IPS-11a (cell line): Measurements from ENCODE around the gene HTR1D.
"Not testable (repeated sequence)": the region's sequence is repeated elsewhere in the genome, so short reads cannot be mapped to it uniquely, and the experiment has no call there.

ENCODE experiments used
- H3K4me3 ChIP-seq: one replicate; pipeline ENCODE4 v1.5.1; 2013; ENCODE audit warnings: low read depth, low read length, control low read depth

HTR1D gene, protein sequence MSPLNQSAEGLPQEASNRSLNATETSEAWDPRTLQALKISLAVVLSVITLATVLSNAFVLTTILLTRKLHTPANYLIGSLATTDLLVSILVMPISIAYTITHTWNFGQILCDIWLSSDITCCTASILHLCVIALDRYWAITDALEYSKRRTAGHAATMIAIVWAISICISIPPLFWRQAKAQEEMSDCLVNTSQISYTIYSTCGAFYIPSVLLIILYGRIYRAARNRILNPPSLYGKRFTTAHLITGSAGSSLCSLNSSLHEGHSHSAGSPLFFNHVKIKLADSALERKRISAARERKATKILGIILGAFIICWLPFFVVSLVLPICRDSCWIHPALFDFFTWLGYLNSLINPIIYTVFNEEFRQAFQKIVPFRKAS

DNA sequence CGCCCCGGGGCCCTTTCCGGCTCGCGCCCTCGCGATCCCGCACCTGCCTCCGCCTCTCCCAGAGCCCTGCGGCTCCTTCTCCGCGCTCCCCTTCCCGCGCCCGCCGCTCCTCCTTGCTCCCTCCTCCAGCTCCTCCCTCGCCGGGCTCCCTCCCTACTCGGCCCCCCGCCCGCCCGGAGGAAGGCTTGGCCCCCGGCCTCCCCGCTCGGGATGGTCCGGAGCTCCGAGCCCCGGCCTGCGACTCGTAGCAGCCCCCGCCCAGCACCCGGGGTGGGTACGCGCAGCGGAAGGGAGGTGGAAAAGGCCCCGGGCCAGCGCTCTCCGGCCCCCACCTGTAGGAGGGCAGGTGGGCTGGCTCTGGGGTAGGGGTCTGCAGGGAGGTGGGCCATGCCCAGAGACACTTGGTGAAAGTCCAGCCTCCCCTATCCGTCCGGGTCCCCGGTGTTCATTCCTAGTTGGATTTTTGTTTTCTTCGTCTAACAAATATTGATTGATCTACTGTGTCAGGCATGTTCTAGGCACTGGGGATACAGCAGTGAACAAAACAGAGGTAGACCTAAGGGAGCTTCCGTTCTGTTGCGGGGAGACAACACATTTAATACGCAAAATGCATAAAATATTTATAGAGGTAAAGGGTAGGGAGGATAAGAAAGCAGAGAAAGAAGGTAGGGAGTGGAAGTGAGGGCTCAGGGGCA, at the start of gene HTR1D:
Gene HTR1D, minus strand, starts transcription at position 82 of the 695 bp plus-strand sequence. CDS start 23,283 bp downstream, outside the sequence.
- peak within 1 kb of the TSS; percentile 62 for H3K4me3 ChIP-seq

DNA sequence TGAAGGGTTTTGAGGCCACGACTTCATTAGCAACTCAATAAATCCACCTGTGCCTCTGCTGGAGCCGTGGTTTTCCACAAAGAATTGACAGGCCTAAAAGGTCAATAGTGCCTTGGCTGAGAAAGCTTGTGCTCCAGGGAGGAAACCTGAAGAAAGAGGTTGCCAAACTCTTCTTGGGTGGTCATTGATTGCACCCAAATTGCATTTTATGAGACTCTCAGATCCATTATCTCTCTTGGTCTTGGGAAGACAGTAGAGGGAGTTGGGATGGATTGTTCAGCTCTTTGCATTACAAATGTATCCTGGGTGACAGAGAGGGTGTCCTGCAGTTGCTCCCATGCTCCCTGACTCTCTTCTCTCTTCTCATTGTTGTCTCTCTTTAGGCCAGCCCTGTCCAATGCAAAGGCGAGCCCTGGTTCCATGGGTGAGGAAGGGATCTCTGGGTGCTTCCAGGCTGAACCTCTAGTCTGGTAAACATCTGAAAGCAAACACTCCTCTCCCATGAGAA, 46.1 kb upstream of the HTR1D start:
- H3K4me3 ChIP-seq = no peak overlapping the region

DNA sequence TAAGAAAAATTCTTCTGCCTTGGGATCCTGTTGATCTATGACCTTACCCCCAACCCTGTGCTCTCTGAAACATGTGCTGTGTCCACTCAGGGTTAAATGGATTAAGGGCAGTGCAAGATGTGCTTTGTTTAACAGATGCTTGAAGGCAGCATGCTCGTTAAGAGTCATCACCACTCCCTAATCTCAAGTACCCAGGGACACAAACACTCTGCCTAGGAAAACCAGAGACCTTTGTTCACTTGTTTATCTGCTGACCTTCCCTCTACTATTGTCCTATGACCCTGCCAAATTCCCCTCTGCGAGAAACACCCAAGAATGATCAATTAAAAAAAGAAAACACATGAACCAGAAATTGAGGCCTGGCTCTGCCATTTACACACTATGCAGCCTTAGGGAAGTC, 40.8 kb upstream of the HTR1D start:
- not testable (repeated sequence) for H3K4me3 ChIP-seq

DNA sequence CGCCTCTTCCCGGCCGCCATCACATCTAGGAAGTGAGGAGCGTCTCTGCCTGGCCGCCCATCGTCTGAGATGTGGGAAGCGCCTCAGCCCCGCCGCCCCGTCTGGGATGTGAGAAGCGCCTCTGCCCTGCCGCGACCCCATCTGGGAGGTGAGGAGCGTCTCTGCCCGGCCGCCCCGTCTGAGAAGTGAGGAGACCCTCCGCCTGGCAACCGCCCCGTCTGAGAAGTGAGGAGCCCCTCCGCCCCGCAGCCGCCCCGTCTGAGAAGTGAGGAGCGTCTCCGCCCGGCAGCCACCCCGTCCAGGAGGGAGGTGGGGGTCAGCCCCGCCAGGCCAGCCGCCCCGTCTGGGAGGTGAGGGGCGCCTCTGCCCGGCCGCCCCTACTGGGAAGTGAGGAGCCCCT, 40.1 kb upstream of the HTR1D start:
- not testable (repeated sequence) for H3K4me3 ChIP-seq

DNA sequence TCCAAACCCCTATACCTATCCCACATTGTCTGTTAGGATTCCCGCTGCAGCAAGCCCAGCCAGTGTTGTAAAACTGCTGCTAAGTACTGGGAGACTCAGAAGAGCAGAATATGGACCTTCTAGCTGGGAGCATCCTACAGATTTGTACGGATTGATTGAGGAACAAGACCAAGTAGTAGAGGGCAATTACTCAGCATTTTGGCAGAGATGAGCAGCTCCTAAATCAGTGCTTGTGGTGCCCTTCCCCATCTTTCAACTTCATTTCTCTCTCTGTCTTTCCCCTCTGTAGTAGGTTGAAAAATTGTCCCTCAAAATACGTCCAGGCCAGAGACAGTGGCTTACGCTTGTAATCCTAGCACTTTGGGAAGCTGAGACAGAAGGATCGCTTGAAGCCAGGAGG, 37.3 kb upstream of the HTR1D start:
- no peak overlapping the region for H3K4me3 ChIP-seq

DNA sequence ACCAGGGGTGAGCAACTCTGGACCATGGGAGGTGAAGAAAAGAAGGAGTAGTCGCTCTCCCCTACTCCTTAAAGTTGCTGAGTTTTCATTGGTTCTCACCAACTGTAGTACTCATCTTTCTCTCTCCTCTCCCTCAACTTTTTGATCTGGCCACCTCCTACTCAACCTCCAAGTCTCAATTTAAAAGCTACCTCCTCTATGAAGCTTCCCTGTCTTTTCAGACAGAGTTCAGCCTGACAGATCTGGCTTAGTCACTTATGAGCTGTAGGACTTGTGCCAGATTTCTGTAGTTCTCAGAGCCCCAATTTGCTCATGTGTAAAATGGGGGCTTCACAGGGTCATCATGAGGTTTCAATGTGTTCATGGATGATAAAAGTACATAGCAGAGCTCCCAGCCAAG, 34.5 kb upstream of the HTR1D start:
- no peak overlapping the region for H3K4me3 ChIP-seq

DNA sequence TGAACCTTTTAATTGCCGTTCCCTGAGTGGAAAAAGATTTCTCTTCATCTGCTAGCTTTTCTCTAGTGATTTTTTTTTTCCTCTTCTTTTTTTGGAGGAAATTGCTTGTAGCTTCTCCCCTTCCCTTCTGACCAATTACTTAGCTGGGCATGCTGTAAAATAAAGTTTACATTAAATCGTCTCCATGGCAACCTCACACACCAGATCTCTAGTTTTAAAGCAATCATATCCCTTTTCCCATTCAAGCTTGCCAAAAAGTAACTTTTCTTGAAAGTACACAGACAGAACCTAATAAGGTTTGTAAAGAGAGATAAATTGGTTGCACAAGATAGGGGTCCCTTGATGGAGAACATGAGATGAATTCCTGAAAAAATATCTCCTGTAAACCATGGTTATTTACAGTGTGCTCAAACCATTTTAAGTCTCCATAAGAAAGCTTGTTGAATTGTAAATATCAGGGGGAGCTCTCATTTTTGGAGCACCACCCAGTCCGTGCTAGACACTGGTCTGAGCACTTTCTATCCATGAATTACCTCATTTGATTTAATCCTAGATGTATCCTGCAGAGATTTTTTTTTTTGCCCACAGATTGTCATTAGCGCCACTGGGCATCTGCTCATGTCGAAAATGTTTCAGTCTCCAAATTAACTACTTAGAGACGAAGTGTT, 32.6 kb upstream of the HTR1D start:
- no peak overlapping the region for H3K4me3 ChIP-seq

DNA sequence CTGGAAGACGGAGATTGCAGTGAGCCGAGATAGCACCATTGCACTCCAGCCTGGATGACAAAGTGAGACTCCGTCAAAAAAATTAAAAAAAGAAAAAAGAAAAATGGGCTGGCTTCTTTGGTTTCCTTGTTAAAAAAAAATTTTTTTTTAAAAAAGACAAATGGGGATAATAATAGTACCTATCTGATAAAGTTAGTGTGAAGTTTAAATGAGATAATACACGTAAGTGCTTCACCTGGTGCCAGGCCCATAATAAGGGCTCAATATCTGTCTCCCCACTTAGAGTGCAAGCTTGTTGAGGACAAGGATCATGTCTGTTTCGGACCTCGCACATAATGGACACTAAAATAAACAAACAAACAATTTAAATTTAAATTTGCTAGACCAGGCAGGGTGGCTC, 30.0 kb upstream of the HTR1D start:
- H3K4me3 ChIP-seq = no peak overlapping the region

DNA sequence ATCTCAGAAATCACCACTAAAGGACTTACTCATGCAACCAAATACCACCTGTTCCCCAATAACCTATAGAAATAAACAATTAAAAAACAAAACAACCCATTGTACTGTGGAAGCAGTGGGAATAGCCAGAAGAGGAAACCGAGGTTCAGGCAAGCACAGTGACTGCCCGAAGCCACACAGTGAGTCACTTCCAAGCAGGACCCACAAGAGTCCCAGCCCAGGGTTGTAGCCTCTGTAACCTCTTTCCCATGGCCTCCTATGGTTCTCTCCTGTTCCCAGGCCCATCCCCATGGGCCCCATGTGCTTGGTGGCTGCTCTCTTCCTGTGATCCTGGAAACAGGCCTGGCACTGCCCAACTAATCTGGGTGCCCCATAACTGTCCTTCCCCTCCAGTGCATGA, 29.0 kb upstream of the HTR1D start:
- no peak overlapping the region for H3K4me3 ChIP-seq

DNA sequence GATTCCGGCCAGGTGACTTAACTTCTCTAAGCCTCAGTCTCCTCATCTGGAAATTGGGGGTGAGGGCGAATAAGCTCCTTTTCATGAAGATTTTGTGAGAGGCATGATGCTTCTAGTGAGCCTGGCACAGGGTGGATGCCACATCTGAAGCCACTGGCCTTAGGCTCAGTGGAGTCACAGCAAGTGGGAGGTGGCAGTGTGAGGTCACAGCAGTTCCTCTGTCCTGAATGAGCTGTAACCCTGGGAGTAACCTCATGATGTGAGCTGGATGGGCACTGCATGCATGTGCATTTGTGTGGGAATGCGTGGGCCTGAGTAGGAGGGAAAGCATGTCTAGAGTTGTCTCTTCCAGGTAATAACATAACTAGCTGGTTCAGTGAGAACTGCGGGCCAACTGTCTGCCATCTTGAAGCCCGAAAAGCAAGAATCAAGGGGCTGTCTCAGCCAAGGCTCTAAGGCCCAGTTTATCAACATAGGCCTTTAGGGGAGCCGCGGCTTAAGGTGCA, 27.0 kb upstream of the HTR1D start:
- H3K4me3 ChIP-seq = no peak overlapping the region

DNA sequence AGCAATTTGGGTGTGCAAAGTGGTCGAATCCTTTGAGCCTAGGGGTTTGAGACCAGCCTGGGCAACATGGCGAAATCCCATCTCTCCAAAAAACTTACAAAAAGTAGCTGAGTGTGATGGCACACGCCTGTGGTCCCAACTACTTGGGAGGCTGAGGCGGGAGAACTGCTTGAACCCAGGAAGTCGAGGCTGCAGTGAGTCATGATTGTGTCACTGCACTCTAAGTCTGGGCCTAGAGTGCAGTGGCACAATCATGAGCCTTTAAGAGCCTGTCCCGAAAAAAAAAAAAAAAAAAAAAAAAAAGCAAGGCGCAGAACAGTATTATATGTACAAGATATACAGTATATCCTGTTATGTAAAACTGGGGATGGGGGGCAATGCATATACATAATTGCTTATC, 25.1 kb upstream of the HTR1D start:
- H3K4me3 ChIP-seq = no peak overlapping the region

DNA sequence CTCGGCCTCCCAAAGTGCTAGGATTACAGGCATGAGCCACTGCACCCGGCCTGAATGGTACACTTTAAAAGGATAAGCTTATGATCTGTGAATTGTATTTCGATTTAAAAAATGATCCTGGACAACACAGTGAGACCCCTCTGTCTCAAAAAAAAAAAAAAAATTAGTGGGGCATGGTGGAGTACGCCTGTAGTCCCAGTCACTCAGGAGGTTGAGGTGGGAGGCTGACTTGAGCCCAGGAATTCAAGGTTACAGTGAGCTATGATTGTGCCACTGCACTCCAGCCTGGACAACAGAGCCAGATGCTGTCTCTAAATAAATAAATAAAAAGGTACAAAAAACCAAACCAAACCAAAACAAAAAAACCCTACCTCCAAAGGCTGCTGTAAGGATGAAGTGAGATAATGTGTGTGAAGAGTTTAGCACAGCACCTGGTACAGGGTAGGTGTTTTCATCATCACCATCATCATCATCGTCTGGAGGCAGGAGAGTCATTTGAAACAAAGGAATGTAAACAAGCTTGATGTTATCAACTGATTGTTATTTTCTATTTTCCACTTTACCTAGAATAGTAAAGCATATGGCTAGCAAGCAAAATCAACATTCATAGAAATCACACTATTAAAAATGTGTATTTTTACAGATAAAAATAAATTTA, 22.5 kb upstream of the HTR1D start:
- H3K4me3 ChIP-seq = no peak overlapping the region

DNA sequence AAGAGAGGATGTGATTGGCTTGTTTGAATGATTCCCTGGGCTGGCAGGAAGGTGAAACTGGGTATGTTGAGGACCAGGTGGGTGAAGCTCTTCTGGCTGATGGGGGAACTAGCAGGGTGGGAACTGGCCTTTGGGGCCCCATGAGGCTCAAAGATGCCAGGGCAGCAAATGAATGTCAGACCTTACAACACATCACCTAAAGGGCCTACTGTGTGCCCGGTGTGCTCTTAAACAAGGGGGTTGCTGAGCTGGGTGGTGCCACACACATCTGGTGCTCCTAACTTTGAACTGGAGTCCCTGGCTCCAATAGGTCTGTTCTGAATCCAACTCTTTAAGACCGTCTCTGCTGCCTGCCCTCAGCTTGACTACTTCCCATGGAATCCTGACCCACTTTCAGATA, 21.3 kb upstream of the HTR1D start:
- H3K4me3 ChIP-seq = no peak overlapping the region

DNA sequence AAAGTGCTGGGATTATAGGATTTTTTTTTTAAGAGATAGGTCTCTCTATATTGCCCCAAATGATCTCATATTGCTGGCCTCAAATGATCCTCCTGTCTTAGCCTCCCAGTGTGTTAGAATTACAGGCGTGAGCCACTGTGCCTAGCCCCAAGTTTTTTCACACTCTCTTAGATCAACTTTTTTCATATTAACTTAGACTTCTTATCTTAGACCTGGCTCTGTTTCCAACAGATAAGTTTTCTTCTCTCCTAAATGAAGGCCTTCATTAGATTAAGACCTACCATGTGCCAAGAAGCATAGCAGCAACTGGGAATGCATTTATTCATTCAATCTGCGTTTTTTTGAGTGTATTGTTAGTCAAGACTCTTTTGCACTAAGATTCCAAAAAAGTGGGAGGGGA, 20.2 kb upstream of the HTR1D start:
- no peak overlapping the region for H3K4me3 ChIP-seq

DNA sequence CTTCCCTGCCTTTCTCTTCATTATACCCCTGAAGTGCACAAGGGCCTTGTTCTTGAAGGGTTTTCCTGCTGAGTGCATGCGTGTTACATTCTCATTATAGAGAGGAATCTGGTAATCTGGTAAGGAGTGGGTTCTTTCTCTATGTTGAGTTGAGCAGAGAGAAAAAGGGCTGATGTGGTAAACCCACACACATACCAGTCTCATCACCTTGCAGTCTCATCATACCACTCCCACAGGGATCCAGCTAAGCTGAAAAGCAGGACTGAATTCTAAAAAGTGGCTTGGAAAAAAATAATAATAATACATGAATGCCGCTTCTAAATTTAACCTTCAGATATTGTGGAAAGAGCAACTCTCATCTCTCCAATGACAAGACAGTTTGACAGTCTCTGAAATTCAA, 10.5 kb upstream of the HTR1D start:
- H3K4me3 ChIP-seq = no peak overlapping the region

DNA sequence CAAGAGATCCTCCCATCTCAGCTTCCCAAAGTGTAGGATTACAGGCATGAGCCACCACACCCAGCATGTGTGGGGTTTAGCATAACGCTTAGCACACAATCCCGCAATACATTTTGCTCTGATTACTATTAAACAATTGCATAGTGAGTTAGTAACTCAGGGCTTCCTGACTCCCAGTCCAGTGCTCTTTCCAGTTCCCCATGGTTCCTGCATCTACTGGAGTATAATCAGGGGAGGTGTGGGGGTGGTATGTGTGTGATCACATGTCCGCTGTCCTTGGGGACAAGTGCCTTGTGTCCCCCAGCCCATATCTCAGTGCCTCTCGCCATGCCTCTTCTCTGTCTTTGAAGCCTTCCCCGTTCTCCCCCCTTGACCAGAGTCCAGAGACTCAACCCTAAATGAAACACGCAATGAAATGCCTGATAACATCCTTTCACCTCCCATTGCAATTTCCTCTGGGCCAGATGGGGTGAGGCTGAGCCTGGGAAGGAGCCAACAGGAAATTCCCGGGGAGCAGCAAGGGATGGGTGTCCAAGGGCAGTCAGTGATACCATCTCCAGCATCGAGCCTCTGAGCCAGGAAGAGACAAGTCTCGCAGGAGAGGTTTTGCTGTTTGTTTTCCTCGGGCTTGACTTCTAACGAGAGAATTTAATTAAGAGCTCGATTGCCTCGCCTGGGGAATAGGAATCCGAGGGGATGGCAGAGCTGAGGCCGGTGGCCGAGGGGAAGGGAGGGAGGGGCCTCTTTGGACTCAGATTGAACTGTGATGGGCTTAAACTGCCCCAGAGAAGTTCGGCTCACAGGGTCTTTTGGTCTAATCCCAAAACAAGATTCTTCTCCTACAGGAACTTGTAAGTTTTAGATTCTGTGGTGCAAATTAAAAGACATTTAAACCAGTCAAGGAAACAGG, 7.7 kb upstream of the HTR1D start:
- H3K4me3 ChIP-seq = no peak overlapping the region

DNA sequence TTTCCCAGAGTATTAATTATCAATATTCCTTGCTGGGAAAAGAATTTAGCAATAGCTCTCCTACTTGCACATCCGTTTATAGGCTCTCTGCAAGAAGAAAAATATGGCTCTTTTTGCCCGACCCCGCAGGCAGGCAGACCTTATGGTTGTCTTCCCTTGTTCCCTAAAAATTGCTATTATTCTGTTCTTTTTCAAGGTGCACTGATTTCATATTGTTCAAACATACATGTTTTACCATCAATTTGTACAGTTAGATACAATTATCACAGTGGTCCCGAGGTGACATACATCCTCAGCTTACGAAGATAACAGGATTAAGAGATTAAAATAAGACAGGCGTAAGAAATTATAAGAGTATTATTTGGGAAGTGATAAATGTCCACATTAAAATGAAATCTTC, 6.7 kb upstream of the HTR1D start:
- not testable (repeated sequence) for H3K4me3 ChIP-seq

DNA sequence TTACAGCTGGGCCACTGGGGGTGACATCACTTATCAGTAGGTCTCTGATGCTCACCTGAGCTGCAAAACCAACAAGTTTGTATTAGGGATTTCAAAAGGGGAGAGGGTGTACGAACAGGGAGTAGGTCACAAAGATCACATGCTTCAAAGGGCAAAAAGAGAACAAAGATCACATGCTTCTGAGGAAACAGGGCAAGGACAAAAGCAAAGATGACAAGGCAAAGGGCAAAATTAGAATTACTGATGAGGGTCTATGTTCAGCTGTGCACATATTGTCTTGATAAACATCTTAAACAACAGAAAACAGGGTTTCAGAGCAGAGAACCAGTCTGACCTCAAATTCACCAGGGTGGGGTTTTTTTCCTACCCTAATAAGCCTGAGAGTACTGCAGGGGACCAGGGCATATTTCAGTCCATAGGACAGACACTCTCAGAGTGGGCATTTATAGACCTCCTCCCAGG, 6.2 kb upstream of the HTR1D start:
- not testable (repeated sequence) for H3K4me3 ChIP-seq

DNA sequence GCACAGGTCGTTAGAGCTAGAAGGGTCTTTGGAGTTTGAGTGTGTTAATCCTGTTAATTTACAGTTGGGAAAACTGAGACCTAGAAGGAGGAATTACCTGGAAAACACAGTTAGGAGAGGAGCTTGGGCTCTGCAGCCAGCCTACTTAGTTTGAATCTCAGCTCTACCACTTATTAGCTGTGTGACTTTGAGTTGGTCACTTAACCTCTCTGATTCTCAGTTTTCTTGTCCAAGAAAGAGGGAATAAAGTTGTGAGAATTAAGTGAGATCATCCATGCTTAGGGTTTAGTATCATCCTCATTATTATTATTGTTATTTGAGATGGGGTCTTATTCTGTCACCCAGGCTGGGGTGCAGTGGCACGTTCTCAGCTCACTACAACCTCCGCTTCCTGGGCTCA, 5.4 kb upstream of the HTR1D start:
- H3K4me3 ChIP-seq = no peak overlapping the region

DNA sequence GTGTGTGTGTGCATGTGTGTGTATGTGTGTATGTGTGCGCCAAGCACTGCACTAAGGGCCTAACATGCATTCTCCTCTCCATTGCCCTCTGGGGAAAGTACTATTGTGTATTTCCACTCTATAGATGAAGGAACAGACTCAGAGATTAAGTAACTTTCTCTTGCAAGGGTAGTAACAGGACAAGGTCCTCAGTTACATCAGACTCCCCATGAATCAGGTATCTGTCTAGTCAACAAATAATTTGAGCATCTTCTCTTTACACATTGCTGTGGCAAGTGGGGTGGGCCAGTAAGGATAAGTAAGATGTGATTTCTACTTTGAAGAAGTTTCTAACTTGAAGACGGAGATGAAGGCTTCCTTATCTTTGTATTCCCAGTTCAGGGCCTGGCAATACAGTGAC, 5.0 kb upstream of the HTR1D start:
- H3K4me3 ChIP-seq = no peak overlapping the region
